ENCODE data around the gene ZBTB17.
"Not testable (repeated sequence)": the region's sequence is repeated elsewhere in the genome, so short reads cannot be mapped to it uniquely, and the experiment has no call there.

The ZBTB17 gene

DNA sequence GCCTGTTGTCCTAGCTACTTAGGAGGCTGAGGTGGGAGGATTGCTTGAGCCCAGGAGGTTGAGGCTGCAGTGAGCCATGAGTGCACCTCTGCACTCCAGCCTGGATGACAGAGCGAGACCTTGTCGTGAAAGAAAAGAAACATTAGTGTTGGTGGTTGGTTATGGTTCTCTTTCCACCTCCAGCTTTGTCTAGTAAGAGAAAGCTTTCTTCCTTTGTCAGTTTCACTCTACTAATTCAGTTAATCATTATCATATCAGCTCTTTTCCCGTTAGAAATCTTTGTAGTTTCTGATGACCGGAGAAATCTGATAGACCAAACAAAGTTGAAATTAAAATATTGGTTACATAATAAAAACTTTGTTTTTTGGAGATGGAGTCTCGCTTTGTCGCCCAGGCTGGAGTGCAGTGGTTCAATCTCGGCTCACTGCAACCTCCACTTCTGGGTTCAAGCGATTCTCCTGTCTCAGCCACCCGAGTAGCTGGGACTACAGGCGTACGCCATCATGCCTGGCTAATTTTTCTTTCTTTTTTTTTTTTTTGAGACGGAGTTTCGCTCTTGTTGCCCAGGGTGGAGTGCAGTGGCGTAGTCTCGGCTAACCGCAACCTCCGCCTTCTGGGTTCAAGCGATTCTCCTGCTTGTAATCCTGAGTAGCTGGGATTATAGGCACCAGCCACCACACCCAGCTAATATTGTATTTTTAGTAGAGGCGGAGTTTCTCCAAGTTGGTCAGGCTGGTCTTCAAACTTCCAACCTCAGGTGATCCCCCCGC, 78.9 kb downstream of the ZBTB17 start:
- not testable (repeated sequence) for DNase-seq, ATAC-seq

DNA sequence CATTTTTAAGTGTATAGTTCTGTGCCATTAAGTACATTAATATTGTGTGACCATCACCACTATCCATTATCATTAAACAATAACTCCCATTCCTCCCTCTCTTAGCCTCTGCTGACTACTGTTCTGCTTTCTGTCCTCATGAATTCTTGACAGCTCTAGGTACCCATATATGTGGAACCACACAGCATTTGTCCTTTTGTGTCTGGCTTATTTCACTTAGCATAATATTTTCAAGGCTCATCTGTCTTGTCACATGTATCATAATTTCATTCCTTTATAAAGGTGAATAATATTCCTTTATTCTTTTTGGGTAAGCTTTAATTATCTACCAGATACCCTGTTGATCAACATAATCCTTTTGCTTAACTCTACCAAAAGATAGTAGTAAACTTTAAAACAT, 80.7 kb downstream of the ZBTB17 start:
- DNase-seq (no peak), ATAC-seq (no peak)

DNA sequence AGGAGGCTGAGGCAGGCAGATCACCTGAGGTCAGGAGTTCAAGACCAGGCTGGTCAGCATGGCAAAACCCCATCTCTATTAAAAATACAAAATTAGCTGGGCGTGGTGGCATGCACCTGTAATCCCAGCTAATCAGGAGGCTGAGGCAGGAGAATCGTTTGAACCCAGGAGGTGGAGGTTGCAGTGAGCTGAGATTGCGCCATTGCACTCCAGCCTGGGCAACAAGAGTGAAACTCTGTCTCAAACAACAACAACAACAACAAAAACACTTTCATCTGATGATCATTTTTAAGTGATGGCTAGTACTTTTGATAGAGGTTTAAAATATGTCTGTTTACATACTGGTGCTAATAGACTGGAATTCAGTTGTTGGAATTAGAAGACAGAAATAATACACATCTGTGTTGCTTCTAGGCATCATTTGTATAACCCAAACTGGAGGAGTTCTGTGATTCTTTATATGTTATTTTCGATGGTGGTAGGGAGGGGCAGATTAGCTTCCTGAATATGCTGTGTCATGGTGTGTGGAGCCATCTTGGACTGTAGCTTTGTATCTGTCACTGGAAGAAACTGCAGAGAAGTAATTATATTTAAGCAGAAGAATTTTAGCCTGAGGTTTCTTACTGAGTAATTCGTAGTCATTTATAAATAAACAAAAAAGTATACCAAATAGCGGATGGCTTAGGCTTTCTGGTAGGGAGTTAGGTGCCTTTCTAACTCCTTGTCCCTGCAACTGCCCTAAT, 82.9 kb downstream of the ZBTB17 start:
- DNase-seq, ATAC-seq: not testable (repeated sequence)
